GM21737 (cell line): ENCODE data around the gene SMAP1.
A peak's percentile ranks its signal among the peaks of the same experiment; 100 is the strongest.

Source experiments
- ATAC-seq: cut with Tn5 transposase; IDR thresholded peaks from one replicate; pipeline ENCODE4 v1.9.1; 2021; ENCODE audit warnings: mild to moderate bottlenecking, moderate library complexity; ENCODE audit not compliant: unreplicated experiment

Gene SMAP1

DNA sequence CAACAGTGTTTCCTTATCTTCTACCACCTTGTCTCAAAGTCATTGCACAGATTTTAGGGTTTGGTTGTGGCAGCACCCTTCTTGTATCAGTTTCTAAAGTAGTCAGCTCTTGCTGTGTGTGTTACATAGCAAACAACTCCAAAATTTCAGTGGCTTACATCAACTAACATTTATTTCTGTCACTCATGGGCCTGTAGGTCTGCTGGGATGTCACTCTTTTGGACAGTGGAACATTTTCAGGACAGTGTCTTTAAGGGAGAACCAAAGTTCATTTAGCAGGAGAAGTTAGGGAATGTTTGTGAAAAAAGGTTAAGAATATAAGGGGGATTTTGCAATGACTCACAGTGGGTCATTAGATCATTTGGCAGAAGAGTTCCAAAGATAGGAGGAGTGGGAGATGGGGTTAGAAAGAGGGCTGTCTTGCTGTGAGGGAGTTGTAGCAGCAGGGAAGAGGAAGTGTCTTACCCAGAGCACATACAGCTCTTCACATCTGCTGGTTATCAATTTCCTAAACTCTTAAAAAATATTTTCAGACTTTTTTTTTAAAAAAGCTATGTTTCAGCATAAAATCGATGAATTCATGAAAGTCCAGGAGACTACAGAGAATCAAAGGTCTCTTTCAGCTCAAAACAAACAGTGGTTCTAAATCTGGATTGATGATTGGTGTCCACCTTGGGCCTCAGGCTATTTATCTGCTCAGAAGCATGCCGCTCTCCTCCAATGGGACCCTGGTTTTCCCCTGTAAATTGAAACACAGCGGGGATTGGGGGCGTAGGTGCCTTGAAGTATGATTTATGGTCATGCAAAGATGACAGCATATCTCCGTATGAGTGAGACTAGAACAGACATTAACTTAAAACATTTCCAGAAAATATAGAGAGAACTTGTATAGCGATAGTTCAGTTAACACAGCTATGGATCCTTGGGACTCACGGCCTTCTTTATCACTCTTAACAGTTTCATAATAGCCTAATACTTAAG, 171.9 kb downstream of the SMAP1 start:
- ATAC-seq, result no peak

DNA sequence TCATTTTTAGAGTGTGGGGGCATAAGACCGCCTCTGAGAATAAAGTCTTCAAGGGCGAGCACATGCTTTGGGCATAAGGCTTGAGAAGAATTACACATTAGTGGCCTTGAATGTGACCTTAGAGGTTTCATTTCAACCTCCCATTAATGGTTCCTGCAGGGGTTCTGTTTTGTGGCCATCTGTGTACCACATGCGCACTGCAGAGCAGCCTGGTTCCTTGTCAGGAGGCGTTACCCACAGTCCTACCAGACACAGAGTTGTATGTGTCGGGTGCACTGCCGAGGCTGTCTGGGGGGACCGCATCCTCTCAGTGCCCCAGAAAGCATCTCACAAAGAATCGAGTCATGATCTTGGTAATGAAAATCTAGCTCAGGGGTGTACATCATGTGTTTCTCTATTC, 173.4 kb downstream of the SMAP1 start:
- ATAC-seq, result no peak

DNA sequence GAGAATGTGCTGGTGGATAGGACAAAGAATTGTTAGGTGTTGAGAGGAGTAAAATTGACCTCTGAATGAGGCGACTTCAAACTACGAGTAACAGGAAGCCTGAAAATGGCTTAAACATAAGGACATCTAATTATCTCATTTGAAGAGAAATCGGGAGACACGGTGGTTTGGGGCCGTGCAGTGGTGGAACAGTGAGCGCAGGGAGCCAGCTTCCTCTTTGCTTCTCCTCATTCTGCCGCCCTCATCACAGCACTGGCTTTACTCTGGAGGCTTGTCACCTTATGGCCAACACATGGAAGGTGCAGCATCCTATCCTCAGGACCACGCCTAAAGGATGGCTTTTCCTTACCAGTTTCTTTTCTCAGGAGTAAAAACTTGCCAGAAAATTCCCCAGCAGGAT, 174.9 kb downstream of the SMAP1 start:
- ATAC-seq, result no peak

DNA sequence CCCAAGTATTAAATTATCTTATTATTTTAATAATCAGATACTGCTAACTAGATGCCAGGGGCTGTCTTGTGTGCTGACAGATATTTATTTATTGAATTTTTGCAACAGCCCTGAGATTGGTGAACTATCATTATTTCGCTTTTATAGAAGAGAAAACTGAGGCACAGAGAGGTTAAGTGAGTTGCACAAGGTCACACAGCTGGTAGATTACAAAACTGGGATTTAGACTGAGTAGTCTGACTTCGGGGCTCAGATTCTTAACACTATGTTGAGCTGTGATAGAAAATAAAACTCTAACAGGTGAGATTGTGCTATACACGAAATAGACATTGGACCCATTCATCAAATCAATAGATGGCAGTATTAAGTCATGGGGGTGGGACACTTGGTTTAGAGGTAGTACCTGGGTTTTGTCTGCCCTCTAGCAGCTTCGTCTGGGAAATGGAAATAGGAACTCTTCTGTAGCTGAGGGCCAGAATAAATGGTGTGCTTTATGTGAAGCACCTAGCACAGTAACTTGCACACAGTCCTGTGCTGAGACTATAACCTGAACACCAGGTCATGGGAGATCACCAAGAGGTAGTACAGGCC, 175.7 kb downstream of the SMAP1 start:
- ATAC-seq, result no peak

DNA sequence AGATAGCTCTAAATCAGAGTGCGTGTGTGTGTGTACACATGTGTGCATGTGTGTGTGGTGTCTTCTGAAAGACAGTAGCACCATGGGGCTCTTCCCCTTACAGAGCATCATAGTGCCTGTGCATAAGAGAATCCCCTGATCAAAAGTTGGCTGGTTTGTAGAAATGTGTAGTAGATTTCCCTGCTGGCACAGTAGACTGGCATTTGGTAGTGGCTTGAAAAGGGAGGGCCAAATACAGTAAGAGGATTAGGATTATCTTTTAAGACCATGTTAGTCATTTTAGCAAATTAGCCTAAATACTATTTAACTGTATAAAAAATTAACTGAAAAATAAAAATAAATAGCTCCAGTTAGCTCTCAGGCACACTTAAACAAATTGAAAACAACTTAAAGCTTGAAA, 176.6 kb downstream of the SMAP1 start:
- ATAC-seq, result no peak

DNA sequence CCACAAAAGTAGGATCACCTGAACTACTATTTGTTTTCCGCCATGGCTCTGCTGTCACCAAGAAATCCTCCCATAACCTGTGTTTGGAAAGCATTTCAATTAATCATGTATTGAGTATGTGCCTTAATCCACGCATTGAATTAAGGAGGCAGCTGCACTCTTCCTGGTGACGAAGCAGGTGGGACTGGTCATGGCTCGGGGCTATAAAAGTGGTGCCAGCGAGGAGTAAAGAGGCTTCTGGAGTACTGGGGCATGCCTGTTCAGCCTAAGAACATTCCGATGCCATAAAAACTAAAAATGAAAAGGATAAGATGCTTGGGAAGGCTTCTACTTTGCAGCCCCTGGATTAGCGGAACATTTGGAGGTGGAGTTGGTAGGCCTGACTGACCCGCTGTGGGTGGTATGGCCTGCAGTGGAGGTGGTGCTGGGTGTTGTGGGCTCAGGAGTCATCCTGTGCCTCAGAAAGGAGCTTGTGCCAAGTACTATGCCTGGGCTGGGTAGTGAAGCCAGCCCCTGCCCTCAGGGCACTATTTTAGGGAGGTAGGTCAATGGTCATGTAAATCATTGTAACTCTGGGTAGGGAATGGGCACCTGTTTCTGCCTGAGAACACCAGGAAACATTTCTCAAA, 178.6 kb downstream of the SMAP1 start:
- ATAC-seq, result no peak

DNA sequence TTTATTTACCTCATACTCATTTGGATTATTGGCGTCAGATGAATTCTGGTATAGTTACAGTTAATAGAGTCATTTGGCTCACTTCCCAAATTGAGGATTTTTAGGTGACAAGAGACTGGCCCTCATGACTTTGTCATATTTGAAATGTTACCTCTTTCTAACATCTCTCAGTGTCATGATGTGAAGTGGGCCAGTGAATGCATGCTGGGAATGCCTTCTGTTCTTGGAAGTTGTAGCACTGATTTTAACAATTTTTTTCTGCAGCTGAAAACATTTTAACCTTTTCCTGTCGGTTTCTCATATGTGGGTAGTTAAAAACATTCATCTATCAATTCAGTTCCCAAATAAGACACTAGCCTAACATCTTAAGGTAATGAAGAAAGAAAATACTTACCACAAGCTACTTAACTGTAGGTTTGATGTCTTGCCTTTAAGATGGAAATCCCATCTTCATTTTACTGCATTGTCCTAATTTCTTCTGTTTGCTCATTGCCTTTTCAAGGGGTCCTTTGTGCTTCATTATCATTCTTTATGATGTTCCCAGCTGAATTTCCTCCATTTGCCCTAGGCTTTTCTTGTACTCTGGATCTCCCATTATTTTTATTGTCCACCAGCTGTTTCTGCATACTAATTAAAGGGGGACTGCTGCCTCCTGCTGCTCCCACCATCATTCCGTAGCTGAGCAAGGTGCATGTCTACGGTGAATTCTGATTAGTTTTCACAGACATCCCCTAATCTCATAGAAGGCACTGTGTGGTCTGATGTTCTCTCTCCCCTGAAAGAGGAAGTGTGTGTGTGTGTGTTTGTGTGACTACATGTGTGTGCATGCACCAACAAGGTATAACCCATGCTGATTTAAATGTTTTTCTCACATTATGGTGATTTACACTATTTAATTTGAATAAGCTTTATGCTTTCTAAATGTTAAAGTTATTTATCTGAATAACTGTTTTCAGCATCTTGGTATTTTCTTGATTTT, 179.7 kb downstream of the SMAP1 start:
- no peak for ATAC-seq

DNA sequence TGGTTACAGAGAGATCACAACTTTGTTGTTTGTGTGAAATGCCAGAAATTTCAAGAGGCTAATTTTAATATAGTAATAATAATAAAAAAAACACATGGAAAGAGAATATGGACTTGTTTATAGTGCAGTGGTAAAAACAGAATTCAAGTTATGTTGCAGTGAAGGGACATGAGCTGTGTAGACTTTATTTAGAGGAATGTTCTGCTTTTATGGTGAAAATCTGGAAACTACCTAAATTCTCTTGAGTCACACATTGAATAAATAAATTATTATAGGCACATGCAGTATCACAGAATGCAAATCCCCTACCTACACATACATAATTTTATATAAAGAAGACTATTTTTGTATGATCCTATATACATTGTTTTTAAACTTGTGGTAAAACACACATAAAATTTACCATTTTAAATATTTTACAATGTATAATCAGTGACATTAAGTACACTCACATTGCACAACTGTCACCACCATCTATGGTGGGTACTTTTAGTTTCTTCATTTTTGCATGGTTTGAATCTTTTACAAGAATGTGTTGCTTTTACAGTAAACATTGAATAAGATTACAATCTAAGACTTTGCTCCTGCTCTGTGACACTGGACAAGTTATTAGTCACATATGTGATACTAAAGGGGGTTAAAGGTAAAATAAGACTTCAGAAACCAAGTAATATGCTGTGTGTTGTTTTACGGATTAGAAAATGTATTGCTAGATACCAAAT, 181.8 kb downstream of the SMAP1 start:
- ATAC-seq, result no peak

DNA sequence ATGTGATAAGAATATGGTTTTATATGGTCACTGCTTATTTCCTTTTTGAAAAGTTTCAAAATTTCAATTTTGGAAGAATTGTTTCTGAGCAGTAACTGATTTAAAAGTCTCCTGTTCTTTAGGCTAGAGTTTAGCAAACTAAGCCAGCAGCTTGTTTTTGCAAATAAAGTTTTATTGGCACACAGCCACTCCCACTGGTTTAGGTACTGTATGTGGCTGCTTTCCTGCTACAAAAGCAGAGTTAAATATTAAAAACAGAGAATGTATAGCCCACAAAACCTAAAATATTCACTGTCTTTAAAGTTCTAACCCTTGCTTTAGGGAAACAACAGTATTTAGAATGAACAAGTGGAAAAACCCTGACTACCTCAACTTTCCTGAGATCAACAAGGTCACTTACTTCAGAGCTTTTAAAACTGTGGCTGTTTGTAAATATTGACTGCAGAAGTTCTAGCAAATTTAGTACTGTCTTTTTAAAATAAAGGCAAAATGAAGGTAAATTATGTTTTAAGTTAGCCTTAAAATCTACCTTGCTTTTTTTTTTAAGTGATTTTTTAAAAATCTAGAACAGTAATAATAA, 185.1 kb downstream of the SMAP1 start:
- ATAC-seq, result no peak

DNA sequence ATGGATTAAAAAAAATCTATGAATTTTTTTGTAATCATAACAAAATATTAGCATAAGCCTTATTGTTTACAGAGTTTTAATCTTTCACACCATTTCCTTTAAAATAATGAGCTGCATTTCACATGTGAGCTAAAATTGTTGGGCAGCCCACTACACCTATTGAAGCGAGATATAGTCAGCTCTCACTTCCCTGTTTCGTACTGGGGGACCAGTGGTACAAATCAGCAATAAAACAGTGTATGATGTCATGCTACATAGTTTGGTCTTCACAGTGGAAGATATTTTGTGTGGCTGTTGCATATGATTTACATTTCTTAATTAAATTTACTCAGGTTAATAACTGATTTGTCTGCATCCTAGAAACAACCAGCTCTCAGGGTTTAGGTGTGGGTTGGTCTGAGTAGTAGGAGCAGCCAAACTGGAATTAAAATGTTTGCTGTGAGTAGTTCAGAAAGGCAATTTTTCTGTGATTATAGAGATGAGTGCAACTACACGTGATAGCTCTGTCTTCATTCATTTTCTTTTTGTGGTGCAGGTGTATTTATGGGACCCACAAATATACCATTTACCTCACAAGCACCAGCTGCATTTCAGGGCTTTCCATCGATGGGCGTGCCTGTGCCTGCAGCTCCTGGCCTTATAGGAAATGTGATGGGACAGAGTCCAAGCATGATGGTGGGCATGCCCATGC, 189.8 kb downstream of the SMAP1 start:
- peak; percentile 99 for ATAC-seq

DNA sequence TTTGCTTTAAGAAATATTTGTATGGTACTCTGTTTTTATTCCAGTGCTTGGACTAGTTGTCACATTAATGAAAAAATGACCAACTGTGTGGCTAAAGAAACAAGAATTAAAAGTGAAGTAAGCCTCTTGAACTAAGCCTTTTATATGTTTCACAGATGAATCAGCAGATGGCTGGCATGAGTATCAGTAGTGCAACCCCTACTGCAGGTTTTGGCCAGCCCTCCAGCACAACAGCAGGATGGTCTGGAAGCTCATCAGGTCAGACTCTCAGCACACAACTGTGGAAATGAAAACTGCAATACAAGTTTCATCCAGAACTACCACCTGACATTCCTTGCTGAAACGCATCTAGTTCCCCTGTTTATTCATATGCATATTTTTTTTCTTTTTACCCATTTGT, 192.4 kb downstream of the SMAP1 start:
- ATAC-seq, result no peak

DNA sequence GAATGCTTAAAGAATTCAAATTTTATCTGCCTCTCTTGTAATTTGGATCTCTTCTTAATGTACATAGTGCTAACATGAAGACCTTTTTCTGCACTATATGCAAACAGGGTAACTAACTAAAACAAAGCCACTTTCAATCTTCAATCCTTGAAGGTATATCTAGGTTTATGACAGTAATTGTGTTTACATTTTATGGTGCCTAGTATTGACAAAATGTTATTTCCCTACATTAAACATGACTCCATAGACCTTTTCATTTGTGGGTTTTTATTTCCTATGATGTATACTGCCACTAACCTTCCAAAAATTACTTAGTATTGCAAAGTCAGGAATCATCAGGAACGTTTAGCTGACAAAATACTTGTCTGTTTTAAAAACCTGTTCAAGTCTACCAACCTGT, 193.2 kb downstream of the SMAP1 start:
- no peak for ATAC-seq

DNA sequence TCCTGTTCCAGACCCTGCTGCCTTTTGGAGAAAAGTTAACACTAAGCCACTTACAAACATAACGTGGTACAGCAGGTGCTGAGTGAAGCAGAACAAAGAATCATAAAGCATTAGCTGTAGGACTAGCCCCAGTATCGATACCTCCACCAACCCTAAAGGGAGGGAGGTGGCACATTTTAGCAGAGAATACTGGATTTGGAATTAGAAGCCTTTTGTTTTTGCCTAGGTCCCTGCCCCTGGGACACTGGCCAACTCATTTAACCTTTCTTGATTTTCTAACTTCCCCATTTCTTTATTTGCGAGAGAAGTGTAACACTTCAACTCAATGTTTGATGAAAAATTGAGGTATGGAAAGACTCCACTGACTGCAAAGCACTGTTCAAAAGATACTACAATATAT, 195.7 kb downstream of the SMAP1 start:
- no peak for ATAC-seq

DNA sequence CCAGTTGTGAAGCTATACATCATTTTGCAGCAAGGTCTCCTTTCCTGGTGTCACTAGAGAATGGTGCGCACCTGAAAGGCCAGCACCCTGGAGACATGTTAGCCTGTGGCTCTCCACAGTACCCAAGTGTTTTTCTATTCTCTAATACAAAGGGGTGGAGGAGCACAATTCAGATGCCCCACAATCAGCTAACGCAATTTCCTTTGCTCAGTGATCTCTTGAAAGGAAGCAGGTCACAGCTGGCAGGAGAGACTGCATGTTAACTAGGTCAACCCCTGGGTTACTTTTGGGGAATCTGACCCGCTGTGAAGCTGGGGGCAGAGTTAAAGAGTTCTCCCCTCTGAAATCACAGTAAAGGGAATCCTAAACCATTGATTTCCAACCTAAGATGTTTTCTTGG, 196.7 kb downstream of the SMAP1 start:
- ATAC-seq, result no peak

DNA sequence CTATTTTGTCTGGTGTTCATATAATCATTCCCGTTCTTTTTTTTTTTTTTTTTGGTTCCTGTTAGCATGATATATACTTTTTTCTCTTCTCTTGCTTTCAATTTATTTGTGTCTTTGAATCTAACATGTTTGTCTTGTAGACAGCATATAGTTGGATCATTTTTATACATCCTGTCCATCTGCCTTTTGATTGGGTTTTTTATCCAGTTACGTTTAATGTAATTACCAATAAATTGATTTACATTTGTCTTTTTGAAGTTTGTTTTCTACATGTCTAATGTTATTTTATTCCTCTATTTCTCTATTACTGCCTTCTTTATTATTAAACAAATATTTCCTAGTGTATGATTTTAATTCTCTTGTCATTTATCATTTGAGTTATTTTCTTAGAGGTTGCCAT, 204.8 kb downstream of the SMAP1 start:
- no peak for ATAC-seq

DNA sequence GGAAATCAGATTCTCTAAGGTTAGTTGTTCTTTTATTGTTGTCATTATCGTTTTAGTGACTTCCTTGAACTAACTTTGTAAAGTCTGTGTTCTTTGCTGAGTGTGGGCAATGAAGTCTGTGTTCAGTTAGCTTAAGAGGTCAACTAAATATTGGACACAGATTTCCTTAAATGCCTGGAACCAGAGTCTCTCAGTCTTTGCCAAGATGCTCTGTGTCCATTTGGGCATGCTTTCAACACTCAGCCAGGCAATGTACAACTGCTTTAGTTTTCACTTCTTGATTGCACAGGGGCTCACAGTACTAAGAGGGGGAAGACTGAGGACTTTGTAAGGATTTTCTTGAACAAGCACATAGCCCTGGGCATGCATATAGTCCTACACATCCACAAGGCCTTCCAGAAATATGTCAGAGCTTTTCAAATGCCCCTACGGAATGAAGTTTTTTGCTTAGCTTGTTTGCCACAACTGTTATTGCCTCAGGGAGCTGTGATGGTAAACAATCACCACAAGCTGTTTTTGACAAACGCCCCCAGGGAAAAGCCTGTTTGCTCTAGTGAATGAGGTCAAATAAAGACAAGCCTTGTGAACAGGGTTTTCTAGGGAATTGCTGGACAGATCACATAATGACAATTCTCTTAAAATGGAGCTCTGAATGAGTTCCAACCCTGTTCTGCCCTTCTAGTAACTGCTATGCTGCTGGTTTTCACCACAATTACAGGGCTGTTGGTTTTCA, 206.7 kb downstream of the SMAP1 start:
- ATAC-seq, result no peak

DNA sequence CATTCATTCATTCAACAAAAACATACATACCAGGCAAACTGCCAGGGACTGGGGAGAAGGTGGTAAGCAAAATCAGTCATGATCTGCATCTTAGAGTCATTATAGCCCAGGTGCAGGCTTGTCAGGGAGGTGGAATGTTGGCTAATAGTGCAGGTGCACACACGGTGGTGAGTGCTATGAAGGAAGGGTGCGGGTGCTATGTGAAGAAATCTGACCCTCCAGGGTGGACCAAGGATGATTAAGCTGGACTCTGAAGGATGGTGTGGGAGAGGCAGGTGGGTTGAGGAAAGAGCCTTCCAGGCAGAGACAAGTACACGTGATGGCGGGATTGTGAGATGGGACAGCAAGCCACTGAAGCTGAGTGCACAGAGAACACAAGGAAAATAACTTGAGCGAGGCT, 211.8 kb downstream of the SMAP1 start:
- no peak for ATAC-seq
